ENCODE data around the gene ARHGEF28.

Gene ARHGEF28

DNA sequence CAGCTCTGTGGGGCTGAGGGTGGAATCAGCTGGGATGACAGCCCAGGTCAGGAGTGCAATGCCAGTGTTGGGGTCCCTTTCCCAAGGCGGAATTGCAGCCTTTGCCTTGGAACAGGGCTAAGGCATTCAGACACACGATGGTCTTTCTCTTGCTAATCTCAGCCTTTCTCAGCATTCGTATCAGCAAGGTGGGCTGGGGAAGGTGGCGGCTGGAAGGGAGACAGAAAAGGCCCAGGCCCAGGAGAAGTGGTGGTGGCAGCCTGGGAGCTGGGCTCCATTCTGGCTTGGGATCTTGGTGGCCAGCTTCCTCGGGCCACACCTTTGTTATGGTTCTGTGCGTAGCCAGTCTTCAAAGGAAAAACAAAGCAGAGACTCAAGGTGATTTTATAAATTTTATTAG is 1.1 kb upstream of the ARHGEF28 start:
- no peak for ATAC-seq
- TF ChIP-seq OSR1 (CRISPR knock-in tag; IDR thresholded peaks at IDR 0.05): no peak
- TF ChIP-seq ISL1 (CRISPR knock-in tag; IDR thresholded peaks at IDR 0.05): no peak
- no peak for TF ChIP-seq PATZ1 (CRISPR knock-in tag; IDR thresholded peaks at IDR 0.05; ENCODE audit: borderline replicate concordance)
- no peak for TF ChIP-seq TOX (CRISPR knock-in tag; IDR thresholded peaks at IDR 0.05; ENCODE audit: borderline replicate concordance)
- TF ChIP-seq POU6F1 (CRISPR knock-in tag; IDR thresholded peaks at IDR 0.05; ENCODE audit: borderline replicate concordance, low read depth): no peak
- TF ChIP-seq BACH2 (CRISPR knock-in tag; IDR thresholded peaks at IDR 0.05; ENCODE audit: borderline replicate concordance): no peak

GRCh38 chr5:73625372-73625943 is 538 bp upstream of the ARHGEF28 start:
- ATAC-seq: no peak; the same call in 1 of the 3 replicates

More at GRCh38 chr5:73625372-73625943, 538 bp upstream of the ARHGEF28 start:
- TF ChIP-seq SNAI2 (CRISPR knock-in tag; IDR thresholded peaks at IDR 0.05) (no peak), BACH2 (CRISPR knock-in tag; IDR thresholded peaks at IDR 0.05; ENCODE audit: borderline replicate concordance) (no peak), ARNTL (CRISPR knock-in tag; IDR thresholded peaks at IDR 0.05; ENCODE audit: borderline replicate concordance, low read depth) (no peak), TCF4 (CRISPR knock-in tag; IDR thresholded peaks at IDR 0.05; ENCODE audit: borderline replicate concordance) (no peak), OSR1 (CRISPR knock-in tag; IDR thresholded peaks at IDR 0.05) (no peak), CSDC2 (CRISPR knock-in tag; IDR thresholded peaks at IDR 0.05) (no peak), PATZ1 (CRISPR knock-in tag; IDR thresholded peaks at IDR 0.05; ENCODE audit: borderline replicate concordance) (no peak), TSHZ2 (CRISPR knock-in tag; IDR thresholded peaks at IDR 0.05) (no peak), ZC3H10 (CRISPR knock-in tag; IDR thresholded peaks at IDR 0.05) (no peak), POU6F1 (CRISPR knock-in tag; IDR thresholded peaks at IDR 0.05; ENCODE audit: borderline replicate concordance, low read depth) (no peak), ZNF8 (CRISPR knock-in tag; IDR thresholded peaks at IDR 0.05) (no peak), ZFP3 (CRISPR knock-in tag; IDR thresholded peaks at IDR 0.05) (no peak)
- TF ChIP-seq, protein P1, sequence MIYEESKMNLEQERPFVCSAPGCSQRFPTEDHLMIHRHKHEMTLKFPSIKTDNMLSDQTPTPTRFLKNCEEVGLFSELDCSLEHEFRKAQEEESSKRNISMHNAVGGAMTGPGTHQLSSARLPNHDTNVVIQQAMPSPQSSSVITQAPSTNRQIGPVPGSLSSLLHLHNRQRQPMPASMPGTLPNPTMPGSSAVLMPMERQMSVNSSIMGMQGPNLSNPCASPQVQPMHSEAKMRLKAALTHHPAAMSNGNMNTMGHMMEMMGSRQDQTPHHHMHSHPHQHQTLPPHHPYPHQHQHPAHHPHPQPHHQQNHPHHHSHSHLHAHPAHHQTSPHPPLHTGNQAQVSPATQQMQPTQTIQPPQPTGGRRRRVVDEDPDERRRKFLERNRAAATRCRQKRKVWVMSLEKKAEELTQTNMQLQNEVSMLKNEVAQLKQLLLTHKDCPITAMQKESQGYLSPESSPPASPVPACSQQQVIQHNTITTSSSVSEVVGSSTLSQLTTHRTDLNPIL (CRISPR knock-in tag; IDR thresholded peaks at IDR 0.05; ENCODE audit: low read depth): no peak
